Measurements from ENCODE around the gene SARDH. TPM values are rescaled to one million over a fixed set of nuclear protein-coding genes. Genes with fewer than 3 reads are reported as not detected.

SARDH gene
- total RNA-seq, 6 experiments from 2014 or later: 67.3 to 183 (median 101) TPM

DNA sequence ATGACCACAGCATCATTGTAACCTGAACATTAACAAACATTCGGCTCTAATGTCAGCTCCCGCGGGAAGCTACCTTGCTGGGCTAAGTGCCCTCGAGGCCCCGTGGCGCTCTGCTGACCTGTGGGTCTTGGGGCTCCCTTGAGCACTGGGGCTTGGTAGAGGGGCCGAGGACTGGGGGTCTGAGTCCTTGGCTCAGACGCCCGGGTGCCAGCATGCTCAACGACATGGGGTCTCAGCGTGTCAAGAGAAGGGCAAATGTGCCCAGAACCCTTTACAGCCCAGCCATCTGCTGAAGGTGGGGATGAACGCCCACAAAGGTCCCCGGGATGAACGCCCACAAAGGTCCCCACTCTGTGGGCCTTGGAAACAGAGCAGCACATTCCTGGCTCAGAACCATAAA lies 39.7 kb upstream of the SARDH start:
- Histone ChIP-seq H3K27me3 (no peaks in the 10 kb centered on the region), H3K27ac (no peak overlapping the region), H3K4me3 (no peak overlapping the region), H3K4me1 (no peaks in the 10 kb centered on the region), H3K36me3 (peaks cover 0 to 38% (median 19%) of the 10 kb centered on the region in 4 donors), H3K9me3 (no peaks in the 10 kb centered on the region)
- WGBS (ENCODE audit: insufficient coverage, low coverage, low lambda C conversion rate, missing lambda C conversion rate): 70% methylated on average over 6 of the region's 14 CpGs
- intact Hi-C loops (cut with DNase I): no loop called here
- peak in 2 of 3 donors; percentile 19 to 36 for DNase-seq
- ATAC-seq: no peak
- TF ChIP-seq POLR2A (IDR thresholded peaks at IDR 0.05): no peak
- TF ChIP-seq, protein P1, sequence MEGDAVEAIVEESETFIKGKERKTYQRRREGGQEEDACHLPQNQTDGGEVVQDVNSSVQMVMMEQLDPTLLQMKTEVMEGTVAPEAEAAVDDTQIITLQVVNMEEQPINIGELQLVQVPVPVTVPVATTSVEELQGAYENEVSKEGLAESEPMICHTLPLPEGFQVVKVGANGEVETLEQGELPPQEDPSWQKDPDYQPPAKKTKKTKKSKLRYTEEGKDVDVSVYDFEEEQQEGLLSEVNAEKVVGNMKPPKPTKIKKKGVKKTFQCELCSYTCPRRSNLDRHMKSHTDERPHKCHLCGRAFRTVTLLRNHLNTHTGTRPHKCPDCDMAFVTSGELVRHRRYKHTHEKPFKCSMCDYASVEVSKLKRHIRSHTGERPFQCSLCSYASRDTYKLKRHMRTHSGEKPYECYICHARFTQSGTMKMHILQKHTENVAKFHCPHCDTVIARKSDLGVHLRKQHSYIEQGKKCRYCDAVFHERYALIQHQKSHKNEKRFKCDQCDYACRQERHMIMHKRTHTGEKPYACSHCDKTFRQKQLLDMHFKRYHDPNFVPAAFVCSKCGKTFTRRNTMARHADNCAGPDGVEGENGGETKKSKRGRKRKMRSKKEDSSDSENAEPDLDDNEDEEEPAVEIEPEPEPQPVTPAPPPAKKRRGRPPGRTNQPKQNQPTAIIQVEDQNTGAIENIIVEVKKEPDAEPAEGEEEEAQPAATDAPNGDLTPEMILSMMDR (IDR thresholded peaks at IDR 0.05): no peak

DNA sequence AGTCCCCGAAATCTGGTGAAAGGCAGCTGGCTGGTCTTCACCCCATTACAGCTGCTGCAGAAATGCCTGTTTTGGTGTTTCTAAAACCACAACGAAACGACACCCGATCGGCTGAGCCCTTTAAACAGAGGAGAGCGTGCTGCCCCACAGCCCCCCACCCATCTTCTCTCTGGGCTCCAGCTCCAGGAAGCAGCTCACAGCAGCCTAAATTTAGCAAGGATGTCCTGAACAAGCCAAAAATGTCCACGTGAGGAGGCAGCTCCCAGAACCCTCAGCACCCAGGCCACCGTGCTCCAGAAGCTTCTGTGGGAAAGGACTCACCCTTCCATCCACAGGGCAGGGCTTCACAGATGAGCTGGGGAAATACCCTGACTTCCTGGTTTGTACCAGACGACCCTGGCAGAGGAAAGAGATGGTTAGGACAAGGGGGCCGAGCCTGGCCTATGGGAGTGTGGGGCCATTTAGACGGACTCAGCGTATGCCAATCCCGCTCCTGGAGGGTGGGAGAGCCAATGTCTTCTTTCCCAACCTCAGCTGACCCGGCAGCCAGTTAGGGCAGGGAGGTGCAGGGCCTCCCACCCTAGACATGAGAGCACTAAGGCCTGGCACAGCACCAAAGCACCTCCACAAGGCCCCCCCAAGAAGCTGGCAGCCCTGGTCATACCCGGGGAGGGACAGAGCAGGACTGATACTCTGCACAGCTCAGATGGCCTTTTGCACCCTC lies 39.1 kb upstream of the SARDH start:
- DNase-seq (peak in 2 of 3 donors; percentile 13 to 44), ATAC-seq (no peak)
- no peaks in the 10 kb centered on the region for H3K27me3 ChIP-seq
- TF ChIP-seq, protein P1 (IDR thresholded peaks at IDR 0.05): no peak
- no peak for TF ChIP-seq POLR2A (IDR thresholded peaks at IDR 0.05)
- H3K27ac ChIP-seq: no peak overlapping the region
- H3K36me3 ChIP-seq: peaks cover 0 to 38% (median 19%) of the 10 kb centered on the region in 4 donors
- WGBS (ENCODE audit: insufficient coverage, low coverage, low lambda C conversion rate, missing lambda C conversion rate): 72% methylated on average over 8 of the region's 15 CpGs
- H3K4me1 ChIP-seq: no peaks in the 10 kb centered on the region
- no peaks in the 10 kb centered on the region for H3K9me3 ChIP-seq
- no peak overlapping the region for H3K4me3 ChIP-seq
- intact Hi-C loops (cut with DNase I): no loop called here

DNA sequence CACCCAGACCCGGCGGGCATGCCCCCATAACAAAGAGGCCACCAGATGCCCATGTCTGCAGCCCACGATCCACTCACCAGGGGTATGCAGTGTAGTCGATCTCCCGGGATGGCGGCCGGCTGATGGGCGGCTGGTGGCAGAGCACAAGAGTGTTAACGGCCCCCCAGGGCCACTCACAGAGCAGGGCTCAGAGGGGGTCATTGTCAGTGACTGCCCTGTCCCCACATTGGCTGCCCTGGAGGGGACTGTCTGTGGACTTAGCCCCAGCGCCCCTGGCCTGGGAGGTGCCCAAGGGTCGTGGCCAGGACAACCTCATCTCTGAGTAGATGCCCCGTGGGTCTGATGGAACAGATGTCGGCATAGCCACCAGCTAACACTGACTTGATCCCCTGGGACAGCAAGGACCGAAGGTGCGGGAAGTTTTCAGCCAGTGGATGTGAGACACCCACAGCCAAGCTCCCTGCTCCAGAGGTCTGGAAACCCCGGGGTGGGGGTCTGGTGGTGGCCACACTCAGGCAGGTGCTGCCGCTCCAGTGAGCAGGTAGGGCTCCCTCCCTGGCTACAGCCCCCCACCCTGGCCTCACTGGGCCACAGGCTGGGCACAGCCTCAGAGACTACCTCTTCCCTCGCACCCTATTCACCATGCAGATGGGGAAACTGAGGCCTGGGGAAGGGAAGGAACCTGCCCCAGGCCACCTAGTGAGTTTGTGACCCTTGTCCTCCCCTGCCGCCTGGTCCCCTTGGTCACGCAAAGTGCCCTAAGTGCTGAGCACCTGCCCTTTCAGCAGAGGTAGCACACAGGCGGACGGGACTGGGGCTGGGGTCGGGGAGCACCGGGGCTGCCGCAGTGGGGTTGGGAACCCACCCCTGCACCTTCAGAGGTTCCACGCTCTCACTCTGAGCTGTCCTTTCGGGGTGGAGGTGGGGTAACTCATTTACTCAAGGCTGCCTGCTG lies 38.1 kb upstream of the SARDH start:
- Histone ChIP-seq H3K27ac (no peak overlapping the region), H3K36me3 (peaks cover 0 to 38% (median 19%) of the 10 kb centered on the region in 4 donors), H3K4me1 (no peaks in the 10 kb centered on the region), H3K4me3 (no peak overlapping the region), H3K27me3 (no peaks in the 10 kb centered on the region), H3K9me3 (no peaks in the 10 kb centered on the region)
- ATAC-seq (peak in 1 of 4 donors; percentile 2), DNase-seq (peak in 2 of 3 donors; percentile 18 to 51)
- intact Hi-C loops (cut with DNase I): no loop called here
- TF ChIP-seq, protein P1 (IDR thresholded peaks at IDR 0.05): no peak
- TF ChIP-seq POLR2A (IDR thresholded peaks at IDR 0.05): no peak
- 91% methylated on average over 7 of the region's 27 CpGs for WGBS (ENCODE audit: insufficient coverage, low coverage, low lambda C conversion rate, missing lambda C conversion rate)

DNA sequence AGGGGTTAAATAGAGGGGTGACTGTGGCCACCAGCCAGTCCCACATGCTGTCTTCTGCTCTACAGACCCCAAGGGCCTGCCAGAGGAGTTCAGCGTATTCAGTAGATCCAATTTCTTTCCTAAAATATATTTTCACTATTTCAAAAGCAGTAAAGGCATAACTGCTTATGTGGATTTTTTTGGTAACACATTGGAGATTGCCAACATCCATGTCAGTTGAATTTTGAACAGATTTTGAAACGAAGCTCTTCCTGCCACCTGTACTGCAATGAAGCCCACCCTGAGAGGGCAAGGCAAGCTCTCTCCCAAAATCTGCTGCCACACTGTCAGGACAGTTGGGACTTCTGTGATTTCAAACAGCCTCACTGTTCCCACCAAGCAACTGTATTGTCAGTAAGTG lies 37.1 kb upstream of the SARDH start:
- WGBS (ENCODE audit: insufficient coverage, low coverage, low lambda C conversion rate, missing lambda C conversion rate): 100% methylated on average over 2 of the region's 2 CpGs
- Histone ChIP-seq H3K4me3 (no peak overlapping the region), H3K27me3 (no peaks in the 10 kb centered on the region), H3K36me3 (peaks cover 0 to 38% (median 19%) of the 10 kb centered on the region in 4 donors), H3K9me3 (no peaks in the 10 kb centered on the region), H3K27ac (no peak overlapping the region), H3K4me1 (peaks cover 0 to 5% (median 0%) of the 10 kb centered on the region in 4 donors)
- TF ChIP-seq, protein P1 (IDR thresholded peaks at IDR 0.05): no peak
- no peak for TF ChIP-seq POLR2A (IDR thresholded peaks at IDR 0.05)
- no peak for DNase-seq
- no peak for ATAC-seq
- intact Hi-C loops (cut with DNase I): no loop called here

Measured in right lobe of liver (tissue), 6 donors.